ENCODE measurements around the gene CFAP77.
"Not testable (repeated sequence)": the region's sequence is repeated elsewhere in the genome, so short reads cannot be mapped to it uniquely, and the experiment has no call there.

Gene CFAP77

GRCh38 chr9:132552041-132552440 is 142.0 kb downstream of the CFAP77 start:
- no peak for DNase-seq

- no peak for DNase-seq
These were observed 144.7 kb downstream of the CFAP77 start for GRCh38 chr9:132554755-132555154.

- no peak for DNase-seq
These were observed 145.5 kb downstream of the CFAP77 start for GRCh38 chr9:132555528-132555927.

- no peak for DNase-seq
These were observed 146.2 kb downstream of the CFAP77 start for GRCh38 chr9:132556235-132556634.

GRCh38 chr9:132556714-132557113 is 146.7 kb downstream of the CFAP77 start:
- DNase-seq: no peak

GRCh38 chr9:132557159-132557558 is 147.1 kb downstream of the CFAP77 start:
- no peak for DNase-seq

- no peak for DNase-seq
These were observed 149.7 kb downstream of the CFAP77 start for GRCh38 chr9:132559711-132560110.

- no peak for DNase-seq
These were observed 150.7 kb downstream of the CFAP77 start for GRCh38 chr9:132560616-132561202.

GRCh38 chr9:132562306-132562573 is 152.2 kb downstream of the CFAP77 start:
- no peak for DNase-seq

GRCh38 chr9:132564526-132564925 is 154.5 kb downstream of the CFAP77 start:
- DNase-seq: no peak

GRCh38 chr9:132568787-132569186 is 158.8 kb downstream of the CFAP77 start:
- DNase-seq: not testable (repeated sequence)

- DNase-seq: no peak
These were observed 162.0 kb downstream of the CFAP77 start for GRCh38 chr9:132571806-132572600.

GRCh38 chr9:132572921-132573320 is 162.9 kb downstream of the CFAP77 start:
- no peak for DNase-seq

- DNase-seq: no peak
These were observed 165.1 kb downstream of the CFAP77 start for GRCh38 chr9:132575005-132575609.

GRCh38 chr9:132575811-132576210 is 165.8 kb downstream of the CFAP77 start:
- no peak for DNase-seq

GRCh38 chr9:132577119-132577518 is 167.1 kb downstream of the CFAP77 start:
- no peak for DNase-seq

- DNase-seq: no peak
These were observed 168.4 kb downstream of the CFAP77 start for GRCh38 chr9:132578367-132578932.

- no peak for DNase-seq
These were observed 169.4 kb downstream of the CFAP77 start for GRCh38 chr9:132579427-132579798.

- no peak for DNase-seq
These were observed 172.3 kb downstream of the CFAP77 start, which contains the start of gene BARHL1 for GRCh38 chr9:132582276-132582785. BARHL1 (plus strand) TSS chr9:132582606; CDS start chr9:132582798, 192 bp downstream.

GRCh38 chr9:132582786-132583583 is 173.0 kb downstream of the CFAP77 start:
- no peak for DNase-seq

- DNase-seq: no peak
These were observed 173.7 kb downstream of the CFAP77 start for GRCh38 chr9:132583584-132584304.
